ENCODE results near the gene LACRT. TPM values are rescaled to one million over a fixed set of nuclear protein-coding genes. Genes with fewer than 3 reads are reported as not detected.

Gene LACRT
- total and polyA plus RNA-seq, 3 experiments from 2014 or later = not detected

DNA sequence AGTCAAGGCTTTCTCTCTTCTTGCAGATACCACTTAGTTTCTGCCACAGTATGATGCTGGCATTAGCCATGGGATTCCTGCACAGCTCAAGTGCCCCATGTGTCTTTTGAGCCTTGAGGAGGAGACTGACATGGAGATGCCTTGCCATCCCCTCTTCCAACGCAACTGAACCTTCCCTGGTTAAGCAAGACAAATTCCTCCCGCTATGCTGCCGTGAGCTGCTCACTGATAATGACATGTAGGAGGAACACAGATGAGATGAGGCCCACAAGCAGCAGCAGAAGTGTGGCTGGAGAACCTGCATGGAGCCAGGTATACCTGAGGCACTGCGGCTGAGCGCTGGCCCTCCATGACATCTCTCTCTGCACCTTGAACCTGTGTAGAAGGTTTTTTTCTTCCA lies 30.8 kb downstream of the LACRT start:
- POLR2A ChIA-PET = no interaction called here

DNA sequence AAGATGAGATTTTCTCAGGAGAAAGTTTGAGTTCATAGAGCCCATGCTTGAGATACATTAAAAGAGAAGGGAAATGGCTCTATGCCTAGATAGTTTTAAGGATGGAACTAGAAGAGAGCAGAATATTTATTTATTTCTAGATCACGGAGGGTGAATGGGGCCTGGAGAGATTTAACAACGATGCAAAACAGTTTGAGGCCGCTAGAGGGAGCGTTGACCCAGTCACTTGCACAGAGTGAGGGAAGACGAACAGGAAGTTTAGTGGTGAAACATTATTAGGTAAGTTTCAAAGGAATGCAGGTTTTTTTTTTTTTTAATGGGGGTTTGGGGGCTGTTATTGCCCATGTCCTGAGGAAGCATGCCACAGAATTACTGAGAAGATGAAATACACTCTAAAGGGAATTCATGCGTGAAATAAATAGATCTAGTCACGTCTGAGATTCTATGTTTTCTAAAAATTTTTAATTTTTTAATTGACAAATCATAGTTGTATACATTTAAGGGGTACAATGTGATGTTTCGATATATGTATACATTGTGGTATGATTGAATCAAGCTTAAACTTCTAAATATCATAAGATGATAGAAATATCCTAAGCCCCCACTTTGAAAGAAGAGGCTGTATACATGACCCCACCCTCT lies 31.4 kb downstream of the LACRT start:
- H3K36me3 ChIP-seq (ENCODE audit: insufficient read depth, low read length) = no peaks in the 10 kb centered on the region
- H3K4me1 ChIP-seq (ENCODE audit: insufficient read depth, low read length) = no peaks in the 10 kb centered on the region
- H3K27ac ChIP-seq (ENCODE audit: low read depth, low read length) = no peak overlapping the region
- no peaks in the 10 kb centered on the region for H3K9me3 Mint-ChIP-seq
- H3K27me3 ChIP-seq (ENCODE audit: insufficient read depth, low read length, poor library complexity, severe bottlenecking) = no peaks in the 10 kb centered on the region
- ChIA-PET CTCF (interaction anchor here (1.0 kb wide), 1 partner anchor 12 kb away, joined by 3 read pairs; no protein-coding TSS in a partner anchor), POLR2A (no interaction called here)
- peak overlapping the region in 1 of 8 donors; percentile 87 for H3K27ac Mint-ChIP-seq
- H3K4me3 ChIP-seq (ENCODE audit: low read length) = no peak overlapping the region
- DNase-seq = peak; percentile 39 to 75 (median 49)
- H3K4me1 Mint-ChIP-seq = peaks cover 2 to 7% (median 6%) of the 10 kb centered on the region in 3 donors
- H3K36me3 Mint-ChIP-seq = no peaks in the 10 kb centered on the region
- H3K4me3 Mint-ChIP-seq = no peak overlapping the region
- no peaks in the 10 kb centered on the region for H3K9me3 ChIP-seq (ENCODE audit: low read length)
- peaks cover 3 to 20% of the 10 kb centered on the region in 2 donors for H3K27me3 Mint-ChIP-seq

More for the DNA sequence above, 30.8 kb downstream of the LACRT start:
- Mint-ChIP-seq H3K27me3 (peaks cover 3 to 22% of the 10 kb centered on the region in 2 donors), H3K36me3 (no peaks in the 10 kb centered on the region), H3K27ac (no peak overlapping the region), H3K4me3 (no peak overlapping the region), H3K9me3 (no peaks in the 10 kb centered on the region), H3K4me1 (peaks cover 2 to 7% (median 6%) of the 10 kb centered on the region in 3 donors)
- Histone ChIP-seq H3K27me3 (ENCODE audit: insufficient read depth, low read length, poor library complexity, severe bottlenecking) (no peaks in the 10 kb centered on the region), H3K36me3 (ENCODE audit: insufficient read depth, low read length) (no peaks in the 10 kb centered on the region), H3K4me3 (ENCODE audit: low read length) (no peak overlapping the region), H3K27ac (ENCODE audit: low read depth, low read length) (no peak overlapping the region), H3K4me1 (ENCODE audit: insufficient read depth, low read length) (no peaks in the 10 kb centered on the region), H3K9me3 (ENCODE audit: low read length) (no peaks in the 10 kb centered on the region)
- CTCF ChIA-PET = interaction anchor here (1.0 kb wide), 1 partner anchor 13 kb away, joined by 3 read pairs; no protein-coding TSS in a partner anchor
- no peak for DNase-seq

DNA sequence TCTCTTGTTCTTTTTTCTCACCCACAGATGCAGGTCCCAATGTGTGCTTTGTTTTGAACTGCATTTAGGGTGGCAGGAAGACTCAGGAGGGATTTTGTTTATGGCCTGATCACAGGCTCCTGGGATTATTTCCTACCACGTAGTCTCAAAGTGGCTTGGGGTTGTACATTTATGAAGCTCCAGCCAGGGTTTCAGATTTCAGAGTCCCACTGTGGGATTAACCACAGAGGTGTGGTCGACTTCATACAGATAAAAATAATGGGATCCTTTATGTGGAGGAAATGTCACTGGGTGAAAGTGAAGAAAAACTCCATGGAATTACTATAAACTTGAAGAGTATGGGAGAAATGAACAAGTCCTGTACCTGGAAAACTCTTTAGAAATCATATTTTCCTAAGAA lies 32.0 kb downstream of the LACRT start:
- H3K36me3 ChIP-seq (ENCODE audit: insufficient read depth, low read length) = no peaks in the 10 kb centered on the region
- peaks cover 2 to 7% (median 6%) of the 10 kb centered on the region in 3 donors for H3K4me1 Mint-ChIP-seq
- H3K27me3 ChIP-seq (ENCODE audit: insufficient read depth, low read length, poor library complexity, severe bottlenecking) = no peaks in the 10 kb centered on the region
- H3K9me3 Mint-ChIP-seq = no peaks in the 10 kb centered on the region
- peaks cover 3 to 19% of the 10 kb centered on the region in 2 donors for H3K27me3 Mint-ChIP-seq
- CTCF ChIA-PET = no interaction called here
- no peak overlapping the region for H3K4me3 Mint-ChIP-seq
- no peaks in the 10 kb centered on the region for H3K4me1 ChIP-seq (ENCODE audit: insufficient read depth, low read length)
- no peak for DNase-seq
- H3K9me3 ChIP-seq (ENCODE audit: low read length) = no peaks in the 10 kb centered on the region
- POLR2A ChIA-PET = no interaction called here
- H3K27ac ChIP-seq (ENCODE audit: low read depth, low read length) = no peak overlapping the region
- H3K36me3 Mint-ChIP-seq = no peaks in the 10 kb centered on the region
- no peak overlapping the region for H3K4me3 ChIP-seq (ENCODE audit: low read length)
- peak overlapping the region in 2 of 8 donors; percentile 14 to 87 for H3K27ac Mint-ChIP-seq

DNA sequence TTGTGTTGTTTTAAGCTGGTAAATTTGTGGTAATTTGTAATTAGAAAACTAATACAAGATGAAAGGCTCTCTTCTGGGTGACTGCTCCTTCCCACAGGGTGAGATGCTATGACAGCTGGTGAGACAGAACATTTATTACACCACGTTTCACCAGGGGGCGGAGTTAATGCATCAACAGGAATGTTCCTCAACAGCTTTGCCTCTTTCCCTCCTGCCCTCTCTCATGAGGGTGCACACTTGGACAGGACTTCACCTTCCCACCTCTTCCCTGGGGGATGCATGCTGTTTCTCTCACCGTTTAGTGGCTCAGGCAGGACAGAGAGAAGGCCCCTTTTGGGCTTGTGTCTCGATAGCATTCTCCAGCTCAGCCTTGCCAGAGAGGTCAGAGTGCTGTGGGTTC lies 32.9 kb downstream of the LACRT start:
- peaks cover under 1% of the 10 kb centered on the region for H3K4me1 ChIP-seq (ENCODE audit: insufficient read depth, low read length)
- Mint-ChIP-seq H3K27ac (no peak overlapping the region), H3K9me3 (no peaks in the 10 kb centered on the region), H3K4me1 (peaks cover 2 to 7% (median 6%) of the 10 kb centered on the region in 3 donors), H3K27me3 (peaks cover 5 to 20% of the 10 kb centered on the region in 2 donors), H3K4me3 (no peak overlapping the region), H3K36me3 (no peaks in the 10 kb centered on the region)
- H3K4me3 ChIP-seq (ENCODE audit: low read length) = no peak overlapping the region
- POLR2A ChIA-PET = no interaction called here
- H3K27ac ChIP-seq (ENCODE audit: low read depth, low read length) = no peak overlapping the region
- DNase-seq = no peak
- CTCF ChIA-PET = interaction anchor here (1.3 kb wide), 1 partner anchor 21 kb away, joined by 3 read pairs; no protein-coding TSS in a partner anchor
- no peaks in the 10 kb centered on the region for H3K27me3 ChIP-seq (ENCODE audit: insufficient read depth, low read length, poor library complexity, severe bottlenecking)
- no peaks in the 10 kb centered on the region for H3K36me3 ChIP-seq (ENCODE audit: insufficient read depth, low read length)
- no peaks in the 10 kb centered on the region for H3K9me3 ChIP-seq (ENCODE audit: low read length)

DNA sequence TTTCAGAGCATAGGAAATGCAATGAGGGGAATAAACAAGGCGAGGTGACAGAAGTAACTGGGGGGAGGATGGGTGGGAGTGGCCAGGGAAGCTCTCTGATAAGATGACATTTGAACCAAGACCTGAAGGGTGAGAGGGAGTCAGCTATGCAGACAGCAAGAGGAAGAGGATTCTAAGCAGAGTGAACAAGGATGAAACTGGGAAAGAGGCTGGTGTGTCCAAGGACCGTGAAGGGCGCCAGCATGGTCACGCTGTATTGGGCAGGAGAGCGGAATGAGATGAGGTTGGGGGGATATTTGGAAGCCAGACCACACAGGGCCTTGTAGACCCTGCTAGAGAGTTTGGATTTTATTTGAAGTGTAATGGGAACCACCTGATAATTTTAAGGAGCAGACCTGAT lies 35.7 kb downstream of the LACRT start:
- no peak overlapping the region for H3K27ac ChIP-seq (ENCODE audit: low read depth, low read length)
- Mint-ChIP-seq H3K27ac (peak overlapping the region in 1 of 8 donors; percentile 11), H3K4me3 (no peak overlapping the region), H3K27me3 (peaks cover 14 to 32% of the 10 kb centered on the region in 2 donors), H3K9me3 (no peaks in the 10 kb centered on the region), H3K4me1 (peaks cover 2 to 7% (median 6%) of the 10 kb centered on the region in 3 donors), H3K36me3 (no peaks in the 10 kb centered on the region)
- H3K27me3 ChIP-seq (ENCODE audit: insufficient read depth, low read length, poor library complexity, severe bottlenecking) = no peaks in the 10 kb centered on the region
- H3K9me3 ChIP-seq (ENCODE audit: low read length) = no peaks in the 10 kb centered on the region
- H3K4me1 ChIP-seq (ENCODE audit: insufficient read depth, low read length) = peaks cover 4% of the 10 kb centered on the region
- H3K36me3 ChIP-seq (ENCODE audit: insufficient read depth, low read length) = no peaks in the 10 kb centered on the region
- POLR2A ChIA-PET = no interaction called here
- no peak overlapping the region for H3K4me3 ChIP-seq (ENCODE audit: low read length)
- CTCF ChIA-PET = interaction anchor here (3.9 kb wide), 1 partner anchor 19 kb away, joined by 17 read pairs; no protein-coding TSS in a partner anchor
- no peak for DNase-seq

DNA sequence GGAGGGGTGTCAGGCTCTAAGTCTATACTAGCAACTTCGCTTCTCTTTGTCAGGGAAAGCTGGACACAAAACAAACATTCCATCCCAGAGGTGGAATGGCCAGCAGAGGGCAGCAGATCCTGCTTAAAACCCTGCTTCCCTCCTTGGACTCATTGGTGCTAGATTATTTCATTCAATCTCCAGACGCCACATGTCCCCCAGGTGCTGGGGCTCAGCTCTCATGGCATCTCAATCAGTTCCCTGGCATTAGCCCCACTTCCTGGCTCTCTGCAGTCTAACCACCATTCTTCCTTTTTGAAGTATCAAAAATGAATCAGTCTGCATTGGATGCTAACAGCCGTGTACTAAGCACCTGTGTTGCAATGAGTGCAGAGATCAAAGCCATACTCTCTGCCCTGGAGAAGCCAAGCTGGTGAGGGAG lies 38.2 kb downstream of the LACRT start:
- no peak overlapping the region for H3K27ac ChIP-seq (ENCODE audit: low read depth, low read length)
- Mint-ChIP-seq H3K9me3 (no peaks in the 10 kb centered on the region), H3K4me1 (no peaks in the 10 kb centered on the region), H3K36me3 (no peaks in the 10 kb centered on the region), H3K27ac (no peak overlapping the region), H3K27me3 (peaks cover 14 to 39% of the 10 kb centered on the region in 2 donors), H3K4me3 (no peak overlapping the region)
- ChIA-PET CTCF (interaction anchor here (0.8 to 3.9 kb wide), 8 partner anchors 9 to 48 kb away, joined by 3 to 17 read pairs (median 4); no protein-coding TSS in a partner anchor), POLR2A (no interaction called here)
- H3K4me1 ChIP-seq (ENCODE audit: insufficient read depth, low read length) = peaks cover 4% of the 10 kb centered on the region
- no peak overlapping the region for H3K4me3 ChIP-seq (ENCODE audit: low read length)
- H3K36me3 ChIP-seq (ENCODE audit: insufficient read depth, low read length) = no peaks in the 10 kb centered on the region
- DNase-seq = peak in 3 of 5 donors; percentile 6 to 32 (median 30)
- H3K27me3 ChIP-seq (ENCODE audit: insufficient read depth, low read length, poor library complexity, severe bottlenecking) = peaks cover 3% of the 10 kb centered on the region
- H3K9me3 ChIP-seq (ENCODE audit: low read length) = no peaks in the 10 kb centered on the region

DNA sequence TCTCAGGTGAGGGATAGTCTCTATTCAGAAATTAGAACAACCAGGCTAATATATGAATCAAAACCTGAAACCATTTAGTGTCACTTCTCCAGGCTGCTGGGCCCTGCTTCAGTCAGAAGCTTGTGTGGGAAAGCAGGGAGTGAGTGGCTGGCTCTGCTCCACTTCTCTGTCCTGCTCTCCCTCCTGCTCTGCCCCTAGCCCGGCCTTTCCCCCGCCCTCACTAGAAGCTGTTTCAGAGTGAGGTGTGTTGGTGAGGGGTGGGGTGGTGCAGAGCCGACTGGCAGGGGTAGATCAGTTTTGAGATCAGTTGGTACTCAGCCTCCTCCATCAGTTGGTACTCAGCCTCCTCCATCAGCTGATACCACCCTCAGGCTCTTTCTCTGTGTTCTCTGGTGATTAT lies 39.2 kb downstream of the LACRT start:
- H3K4me1 Mint-ChIP-seq = no peaks in the 10 kb centered on the region
- POLR2A ChIA-PET = no interaction called here

DNA sequence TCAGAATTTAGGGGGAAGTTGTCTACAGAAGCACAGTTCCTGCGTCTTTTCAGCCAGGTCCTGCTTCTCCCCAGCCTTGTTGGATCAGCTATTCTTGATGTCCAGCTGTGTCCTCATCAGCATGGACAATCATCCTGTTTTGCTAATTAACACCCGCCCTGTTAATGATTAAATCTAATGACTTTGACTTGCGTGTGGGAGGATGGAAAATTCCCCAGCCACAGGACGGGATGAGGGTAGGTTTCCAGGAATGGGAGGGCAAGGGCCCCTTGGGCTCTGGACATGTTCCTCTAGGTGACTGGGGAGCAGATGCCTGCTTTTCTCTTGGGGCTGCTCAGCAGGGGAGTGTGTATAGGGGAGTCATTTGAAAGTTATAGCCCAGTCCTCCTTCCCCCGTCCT lies 41.0 kb downstream of the LACRT start:
- Mint-ChIP-seq H3K27ac (no peak overlapping the region), H3K9me3 (peaks cover 0 to 2% (median 0%) of the 10 kb centered on the region in 5 donors), H3K27me3 (peaks cover 38 to 54% of the 10 kb centered on the region in 2 donors), H3K4me1 (peaks cover 8 to 9% (median 8%) of the 10 kb centered on the region in 3 donors), H3K36me3 (peaks cover 0 to 7% (median 0%) of the 10 kb centered on the region in 3 donors), H3K4me3 (no peak overlapping the region)
- ChIA-PET POLR2A (no interaction called here), CTCF (interaction anchor here (1.6 to 4.4 kb wide), 2 partner anchors 14 to 15 kb away, joined by 4 to 26 read pairs; no protein-coding TSS in a partner anchor)
- Histone ChIP-seq H3K27me3 (ENCODE audit: insufficient read depth, low read length, poor library complexity, severe bottlenecking) (peaks cover 17% of the 10 kb centered on the region), H3K4me3 (ENCODE audit: low read length) (no peak overlapping the region), H3K9me3 (ENCODE audit: low read length) (no peaks in the 10 kb centered on the region), H3K4me1 (ENCODE audit: insufficient read depth, low read length) (peaks cover 7% of the 10 kb centered on the region), H3K36me3 (ENCODE audit: insufficient read depth, low read length) (no peaks in the 10 kb centered on the region), H3K27ac (ENCODE audit: low read depth, low read length) (no peak overlapping the region)
- no peak for DNase-seq

More for the DNA sequence above, 39.2 kb downstream of the LACRT start:
- no peak overlapping the region for H3K27ac Mint-ChIP-seq
- no peaks in the 10 kb centered on the region for H3K9me3 ChIP-seq (ENCODE audit: low read length)
- no peak overlapping the region for H3K4me3 ChIP-seq (ENCODE audit: low read length)
- H3K4me1 ChIP-seq (ENCODE audit: insufficient read depth, low read length) = peaks cover 4% of the 10 kb centered on the region
- no peaks in the 10 kb centered on the region for H3K9me3 Mint-ChIP-seq
- CTCF ChIA-PET = interaction anchor here (1.7 to 3.9 kb wide), 3 partner anchors 8 to 15 kb away, joined by 8 to 17 read pairs (median 10); no protein-coding TSS in a partner anchor
- H3K27me3 Mint-ChIP-seq = peaks cover 21 to 46% of the 10 kb centered on the region in 2 donors
- DNase-seq = no peak
- H3K4me3 Mint-ChIP-seq = no peak overlapping the region
- H3K36me3 Mint-ChIP-seq = no peaks in the 10 kb centered on the region
- no peaks in the 10 kb centered on the region for H3K36me3 ChIP-seq (ENCODE audit: insufficient read depth, low read length)
- H3K27ac ChIP-seq (ENCODE audit: low read depth, low read length) = no peak overlapping the region
- peaks cover 3% of the 10 kb centered on the region for H3K27me3 ChIP-seq (ENCODE audit: insufficient read depth, low read length, poor library complexity, severe bottlenecking)

Data from CD8-positive, alpha-beta memory T cell (primary cell).